OCI-LY1 (cell line): ENCODE data around the gene CFAP97D1.

ENCODE experiments used
- EZH2 ChIP-seq: fragments of 200-600 bp; sonication (generic), shearing (Covaris generic); IDR thresholded peaks from 2 replicates; pipeline ENCODE4 v1.8.0; 2017; ENCODE audit warnings: borderline replicate concordance, mixed run types, mild to moderate bottlenecking, antibody characterized with exemption, low read length, moderate library complexity, mixed read lengths
- TF ChIP-seq, protein P1 (sequence below): fragments of 200-600 bp; sonication (generic), shearing (Covaris generic); IDR thresholded peaks from 2 replicates; pipeline ENCODE4 v1.5.1; 2017; ENCODE audit warnings: mild to moderate bottlenecking, antibody characterized with exemption, low read length, moderate library complexity, mixed read lengths

DNA sequence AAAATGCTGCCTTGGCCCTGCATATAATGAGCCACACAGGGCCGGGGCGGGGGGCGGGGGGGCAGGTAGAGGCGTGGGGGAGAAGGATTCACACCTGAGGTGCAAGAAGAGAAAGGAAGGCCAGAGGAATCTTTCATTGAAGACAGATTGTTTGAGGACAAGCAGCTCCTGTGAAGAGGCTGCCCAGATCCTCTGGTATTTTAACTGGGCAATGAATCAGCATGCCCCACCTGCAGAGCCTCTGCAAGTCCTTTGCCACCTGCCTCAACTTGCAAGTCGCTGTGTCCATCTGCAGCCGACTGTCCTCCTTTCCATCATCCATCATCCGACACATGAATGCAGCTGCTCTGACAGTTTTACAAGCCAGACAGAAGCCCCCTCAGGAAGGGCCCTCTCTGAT is 20.4 kb upstream of the CFAP97D1 start:
- TF ChIP-seq, protein P1, sequence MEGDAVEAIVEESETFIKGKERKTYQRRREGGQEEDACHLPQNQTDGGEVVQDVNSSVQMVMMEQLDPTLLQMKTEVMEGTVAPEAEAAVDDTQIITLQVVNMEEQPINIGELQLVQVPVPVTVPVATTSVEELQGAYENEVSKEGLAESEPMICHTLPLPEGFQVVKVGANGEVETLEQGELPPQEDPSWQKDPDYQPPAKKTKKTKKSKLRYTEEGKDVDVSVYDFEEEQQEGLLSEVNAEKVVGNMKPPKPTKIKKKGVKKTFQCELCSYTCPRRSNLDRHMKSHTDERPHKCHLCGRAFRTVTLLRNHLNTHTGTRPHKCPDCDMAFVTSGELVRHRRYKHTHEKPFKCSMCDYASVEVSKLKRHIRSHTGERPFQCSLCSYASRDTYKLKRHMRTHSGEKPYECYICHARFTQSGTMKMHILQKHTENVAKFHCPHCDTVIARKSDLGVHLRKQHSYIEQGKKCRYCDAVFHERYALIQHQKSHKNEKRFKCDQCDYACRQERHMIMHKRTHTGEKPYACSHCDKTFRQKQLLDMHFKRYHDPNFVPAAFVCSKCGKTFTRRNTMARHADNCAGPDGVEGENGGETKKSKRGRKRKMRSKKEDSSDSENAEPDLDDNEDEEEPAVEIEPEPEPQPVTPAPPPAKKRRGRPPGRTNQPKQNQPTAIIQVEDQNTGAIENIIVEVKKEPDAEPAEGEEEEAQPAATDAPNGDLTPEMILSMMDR: no peak
- TF ChIP-seq EZH2: no peak
